ENCODE data around the gene MNX1. TPM values are rescaled to one million over a fixed set of nuclear protein-coding genes. Genes with fewer than 3 reads are reported as not detected.

The MNX1 gene
- total RNA-seq, 1 experiment from 2014 or later: not detected

DNA sequence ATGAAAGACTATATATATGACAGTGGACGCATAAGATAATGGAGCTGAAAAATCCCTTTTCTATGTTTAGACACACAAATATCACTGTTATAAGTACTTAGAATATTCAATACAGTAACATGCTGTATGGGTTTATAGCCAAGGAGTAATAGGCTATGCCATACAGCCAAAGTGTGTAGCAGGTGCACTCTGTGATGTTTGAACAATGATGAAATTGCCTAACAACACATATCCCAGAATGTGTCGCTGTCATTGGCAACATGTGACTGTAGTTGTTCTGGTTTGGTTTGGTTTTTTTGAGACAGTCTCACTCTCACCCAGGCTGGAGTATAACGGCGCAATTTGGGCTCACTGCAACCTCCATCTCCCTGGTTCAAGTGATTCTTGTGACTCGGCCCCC lies 34.8 kb downstream of the MNX1 start:
- Histone ChIP-seq H3K27ac (no peak overlapping the region), H3K27me3 (replicated peaks) (no peaks in the 10 kb centered on the region), H3K4me1 (replicated peaks) (no peaks in the 10 kb centered on the region), H3K4me3 (no peak overlapping the region), H3K9me3 (replicated peaks) (no peaks in the 10 kb centered on the region), H3K36me3 (peaks cover 16% of the 10 kb centered on the region)
- no peak for DNase-seq (ENCODE audit: low read depth in 1 of 2, low spot score in 2 of 2)

DNA sequence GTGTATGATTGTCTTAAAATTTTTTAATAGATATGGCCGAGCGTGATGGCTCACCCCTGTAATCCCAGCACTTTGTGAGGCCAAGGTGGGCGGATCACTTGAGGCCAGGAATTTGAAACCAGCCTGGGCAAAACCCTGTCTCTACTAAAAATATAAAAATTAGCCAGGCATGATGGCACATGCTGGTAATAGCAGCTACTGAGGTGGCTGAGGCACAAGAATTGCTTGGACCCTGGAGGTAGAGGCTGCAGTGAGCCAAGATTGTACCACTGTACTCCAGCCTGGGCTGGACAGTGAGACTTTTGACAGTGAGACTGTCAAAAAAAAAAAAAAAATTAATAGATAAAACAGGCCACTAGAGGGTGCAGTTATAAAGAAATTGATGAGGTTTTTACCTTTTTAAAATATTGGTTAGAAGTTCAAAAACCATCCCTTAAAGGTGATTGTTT lies 40.5 kb downstream of the MNX1 start:
- peaks cover 67% of the 10 kb centered on the region for H3K36me3 ChIP-seq
- no peaks in the 10 kb centered on the region for H3K27me3 ChIP-seq (replicated peaks)
- no peak for DNase-seq (ENCODE audit: low read depth in 1 of 2, low spot score in 2 of 2)
- no peaks in the 10 kb centered on the region for H3K9me3 ChIP-seq (replicated peaks)
- H3K4me3 ChIP-seq: no peak overlapping the region
- no peak overlapping the region for H3K27ac ChIP-seq
- no peaks in the 10 kb centered on the region for H3K4me1 ChIP-seq (replicated peaks)

DNA sequence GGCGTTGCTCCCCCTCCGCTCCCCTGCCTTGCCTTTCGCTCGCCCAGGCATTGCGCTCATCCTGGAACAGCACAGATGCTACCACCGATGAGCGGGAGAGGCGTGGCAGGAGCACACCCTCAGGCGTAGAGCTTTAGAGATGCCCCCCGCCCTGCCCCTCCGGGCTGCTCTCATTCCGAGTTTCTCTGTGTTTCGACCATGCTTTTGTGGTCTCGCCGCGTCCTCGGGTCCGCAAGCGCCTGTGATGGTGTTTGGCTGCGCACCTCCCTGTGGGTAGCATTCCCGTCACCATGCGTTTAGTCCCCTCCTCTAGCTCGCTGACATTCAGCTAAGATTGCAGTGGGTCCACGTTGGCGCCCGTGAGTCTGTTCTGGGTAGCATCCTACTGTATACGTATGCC lies 42.3 kb downstream of the MNX1 start:
- H3K27me3 ChIP-seq (replicated peaks): no peaks in the 10 kb centered on the region
- H3K36me3 ChIP-seq: peaks cover 82% of the 10 kb centered on the region
- no peaks in the 10 kb centered on the region for H3K9me3 ChIP-seq (replicated peaks)
- no peak overlapping the region for H3K27ac ChIP-seq
- H3K4me3 ChIP-seq: no peak overlapping the region
- no peak for DNase-seq (ENCODE audit: low read depth in 1 of 2, low spot score in 2 of 2)
- H3K4me1 ChIP-seq (replicated peaks): no peaks in the 10 kb centered on the region

DNA sequence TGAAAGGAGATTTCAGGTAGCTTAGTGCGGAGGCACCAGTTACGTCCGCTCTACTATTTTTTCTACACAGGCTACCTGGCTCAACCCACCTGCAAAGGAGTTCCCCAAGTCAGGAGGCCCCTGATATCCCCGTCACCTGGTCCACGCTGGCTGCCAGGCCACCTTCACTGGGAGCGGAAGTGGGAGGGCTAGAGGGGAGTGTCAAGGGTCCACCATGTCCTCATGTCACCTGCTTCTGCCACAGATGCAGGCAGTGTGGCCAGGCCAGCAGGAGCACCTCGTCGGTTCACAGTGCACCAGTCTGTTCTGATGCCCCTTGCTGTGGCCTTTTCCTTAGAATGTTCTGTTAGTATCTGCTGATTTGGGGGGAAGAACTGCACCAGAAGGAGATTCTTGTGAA lies 44.1 kb downstream of the MNX1 start:
- Histone ChIP-seq H3K4me1 (replicated peaks) (no peaks in the 10 kb centered on the region), H3K36me3 (peaks cover 92% of the 10 kb centered on the region), H3K27ac (no peak overlapping the region), H3K4me3 (no peak overlapping the region), H3K27me3 (replicated peaks) (no peaks in the 10 kb centered on the region), H3K9me3 (replicated peaks) (no peaks in the 10 kb centered on the region)
- no peak for DNase-seq (ENCODE audit: low read depth in 1 of 2, low spot score in 2 of 2)

DNA sequence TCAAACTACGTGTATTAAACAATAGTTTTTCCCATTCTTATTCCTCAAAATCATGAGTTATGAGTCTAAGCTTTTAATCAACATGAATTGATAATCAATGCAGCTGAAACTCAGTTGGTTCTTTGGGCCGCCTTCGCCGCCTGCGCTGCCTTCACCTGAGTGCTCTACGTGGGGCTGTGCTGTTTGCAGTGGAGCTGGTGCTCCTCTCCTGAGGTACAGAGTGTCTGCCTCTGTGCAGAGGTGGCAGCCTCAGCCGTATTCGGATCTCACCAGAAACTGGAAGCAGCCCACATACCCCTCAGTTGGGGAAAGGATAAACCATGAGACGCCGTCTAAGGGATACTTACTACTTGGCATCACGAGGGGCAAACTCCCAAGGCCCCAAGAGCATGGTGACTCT lies 45.5 kb downstream of the MNX1 start:
- H3K9me3 ChIP-seq (replicated peaks): no peaks in the 10 kb centered on the region
- DNase-seq (ENCODE audit: low read depth in 1 of 2, low spot score in 2 of 2): no peak
- H3K4me1 ChIP-seq (replicated peaks): no peaks in the 10 kb centered on the region
- H3K4me3 ChIP-seq: no peak overlapping the region
- peaks cover 92% of the 10 kb centered on the region for H3K36me3 ChIP-seq
- no peak overlapping the region for H3K27ac ChIP-seq
- H3K27me3 ChIP-seq (replicated peaks): no peaks in the 10 kb centered on the region

DNA sequence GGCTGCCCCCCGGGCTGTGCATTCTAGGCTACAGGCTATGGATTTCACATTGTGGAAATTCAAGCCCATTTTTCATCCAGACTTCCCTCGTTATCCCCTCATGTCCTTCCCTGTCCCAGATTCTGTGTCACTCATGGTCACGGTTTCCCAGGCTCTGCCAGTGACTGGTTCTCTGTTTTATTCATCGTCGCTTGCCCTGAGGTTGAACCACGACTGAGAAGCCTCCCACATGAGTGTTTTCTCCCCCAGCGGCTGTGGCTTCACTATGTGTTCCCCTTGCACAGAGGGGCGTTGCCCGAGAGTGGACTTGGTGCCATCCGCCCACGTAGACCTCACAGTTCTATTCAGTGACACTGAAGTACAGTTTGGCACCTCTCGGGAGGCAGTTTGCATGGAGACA lies 47.0 kb downstream of the MNX1 start:
- no peak for DNase-seq (ENCODE audit: low read depth in 1 of 2, low spot score in 2 of 2)
- Histone ChIP-seq H3K36me3 (peaks cover 93% of the 10 kb centered on the region), H3K9me3 (replicated peaks) (no peaks in the 10 kb centered on the region)

DNA sequence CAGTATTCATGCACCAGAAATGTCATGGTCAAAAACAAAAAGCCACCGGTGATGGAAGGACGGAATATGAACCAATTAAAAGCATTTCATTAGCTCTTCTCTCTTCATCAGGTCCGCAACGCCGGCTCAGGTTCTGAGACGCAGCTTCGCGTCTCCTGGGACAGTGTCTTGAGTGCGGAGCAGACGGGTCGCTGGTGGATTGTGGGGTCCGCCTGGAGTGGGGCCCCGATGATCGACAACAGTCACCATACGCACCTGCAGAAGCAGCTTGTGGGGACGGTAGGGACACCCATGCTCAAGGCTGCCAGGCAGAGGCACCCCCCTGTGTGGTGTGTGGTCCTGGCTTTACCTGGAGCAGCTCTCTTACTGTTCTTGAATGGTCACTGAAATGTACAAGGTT lies 47.6 kb downstream of the MNX1 start:
- no peaks in the 10 kb centered on the region for H3K27me3 ChIP-seq (replicated peaks)
- no peaks in the 10 kb centered on the region for H3K9me3 ChIP-seq (replicated peaks)
- no peak for DNase-seq (ENCODE audit: low read depth in 1 of 2, low spot score in 2 of 2)
- no peak overlapping the region for H3K4me3 ChIP-seq
- peaks cover 94% of the 10 kb centered on the region for H3K36me3 ChIP-seq
- no peak overlapping the region for H3K27ac ChIP-seq
- H3K4me1 ChIP-seq (replicated peaks): no peaks in the 10 kb centered on the region

More for the DNA sequence above, 47.0 kb downstream of the MNX1 start:
- H3K27me3 ChIP-seq (replicated peaks): no peaks in the 10 kb centered on the region
- no peak overlapping the region for H3K27ac ChIP-seq
- H3K4me1 ChIP-seq (replicated peaks): no peaks in the 10 kb centered on the region
- no peak overlapping the region for H3K4me3 ChIP-seq

DNA sequence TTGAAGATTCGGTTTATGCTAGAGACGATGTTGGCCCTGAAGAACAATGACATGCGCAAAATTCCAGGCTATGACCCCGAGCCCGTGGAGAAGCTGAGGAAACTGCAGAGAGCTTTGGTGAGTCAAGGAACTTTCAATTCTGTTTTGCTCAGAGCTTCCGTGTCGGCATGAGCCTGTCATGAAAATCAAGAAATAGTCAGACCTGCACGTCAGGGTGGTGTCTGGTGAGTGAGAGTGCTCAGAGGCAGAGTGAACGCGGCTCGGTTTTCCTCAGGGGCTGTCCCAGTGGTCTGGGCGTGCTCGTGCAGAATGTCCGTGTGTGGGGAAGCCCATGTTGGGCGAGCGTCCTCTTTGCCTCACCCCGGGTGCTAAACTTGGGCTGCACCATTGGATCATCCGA lies 48.3 kb downstream of the MNX1 start:
- H3K9me3 ChIP-seq (replicated peaks): no peaks in the 10 kb centered on the region
- H3K4me3 ChIP-seq: no peak overlapping the region
- no peaks in the 10 kb centered on the region for H3K27me3 ChIP-seq (replicated peaks)
- H3K4me1 ChIP-seq (replicated peaks): no peaks in the 10 kb centered on the region
- DNase-seq (ENCODE audit: low read depth in 1 of 2, low spot score in 2 of 2): no peak
- peaks cover 92% of the 10 kb centered on the region for H3K36me3 ChIP-seq
- no peak overlapping the region for H3K27ac ChIP-seq

DNA sequence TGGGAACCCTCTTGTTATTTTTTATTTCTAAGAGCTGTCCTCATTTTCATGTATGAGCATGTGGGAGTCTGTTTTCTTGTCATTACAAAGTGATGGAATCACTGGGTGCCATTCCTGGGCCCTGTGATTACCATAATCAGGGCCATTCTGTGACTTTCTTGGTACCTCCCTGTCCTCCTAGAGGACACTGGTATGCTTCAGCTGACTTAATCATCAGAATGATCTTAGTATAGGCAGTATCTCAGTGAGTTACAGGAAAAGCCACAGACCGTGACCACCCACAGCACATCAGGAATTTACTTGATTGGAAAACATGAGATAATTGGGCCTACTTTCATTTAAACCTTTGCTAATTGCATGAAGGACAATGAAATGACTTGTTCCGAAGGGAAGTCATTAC lies 53.7 kb downstream of the MNX1 start:
- DNase-seq (ENCODE audit: low read depth in 1 of 2, low spot score in 2 of 2): no peak
- peaks cover 4% of the 10 kb centered on the region for H3K4me1 ChIP-seq (replicated peaks)
- no peaks in the 10 kb centered on the region for H3K27me3 ChIP-seq (replicated peaks)
- no peak overlapping the region for H3K27ac ChIP-seq
- no peak overlapping the region for H3K4me3 ChIP-seq
- no peaks in the 10 kb centered on the region for H3K9me3 ChIP-seq (replicated peaks)
- H3K36me3 ChIP-seq: peaks cover 94% of the 10 kb centered on the region

DNA sequence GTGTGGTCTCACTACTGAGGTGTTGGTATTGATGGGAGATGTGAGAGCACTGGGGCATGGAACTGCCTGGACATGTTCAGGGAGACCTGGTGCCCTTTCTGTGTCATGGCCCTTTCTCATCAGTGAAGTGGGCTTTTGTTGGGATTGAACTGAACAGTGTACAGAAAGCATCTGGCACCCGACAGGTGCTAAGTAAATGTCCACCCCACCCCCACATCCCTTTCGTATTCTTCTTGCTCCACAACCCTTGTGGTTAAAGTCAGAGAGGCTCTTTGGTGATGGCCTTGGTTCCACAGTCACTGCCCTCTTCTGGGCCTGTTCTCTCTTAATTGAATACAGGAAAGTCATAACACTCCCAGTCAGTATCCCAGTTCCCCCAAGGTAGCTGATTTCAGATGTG lies 55.5 kb downstream of the MNX1 start:
- Histone ChIP-seq H3K27ac (no peak overlapping the region), H3K4me1 (replicated peaks) (peaks cover 12% of the 10 kb centered on the region), H3K36me3 (peaks cover 83% of the 10 kb centered on the region), H3K4me3 (no peak overlapping the region), H3K9me3 (replicated peaks) (no peaks in the 10 kb centered on the region), H3K27me3 (replicated peaks) (no peaks in the 10 kb centered on the region)
- no peak for DNase-seq (ENCODE audit: low read depth in 1 of 2, low spot score in 2 of 2)

Other genes starting within 250 kb of the MNX1 start
- 9.2 and 16.8 TPM in 2 replicates for gene LMBR1, start 117.5 kb downstream of the MNX1 start, total RNA-seq (2014; rRNA removed; shearing (Covaris generic))
- gene NOM1, start 61.0 kb downstream of the MNX1 start, total RNA-seq (2014; rRNA removed; shearing (Covaris generic)): 14.8 and 17.3 TPM in 2 replicates
- 85.8 and 134 TPM in 2 replicates for gene UBE3C, start 128.3 kb upstream of the MNX1 start, total RNA-seq (2014; rRNA removed; shearing (Covaris generic))